BE2C (cell line): ENCODE measurements around the gene CCDC92.

Experiments used
- DNase-seq: peaks from one replicate; pipeline ENCODE4 v3.0.0-alpha.2; 2020
- H3K27me3 ChIP-seq: fragments of 250-450 bp; sonication (Bioruptor Pico); 2 replicates; pipeline ENCODE4 v1.5.1; 2020; ENCODE audit warnings: mild to moderate bottlenecking
- H3K36me3 ChIP-seq: fragments of 250-450 bp; sonication (Bioruptor Pico); 2 replicates; pipeline ENCODE4 v1.5.1; 2020; ENCODE audit warnings: mild to moderate bottlenecking
- H3K4me1 ChIP-seq: fragments of 250-450 bp; sonication (Bioruptor Pico); 2 replicates; pipeline ENCODE4 v1.5.1; 2020
- H3K4me3 ChIP-seq: 2 replicates; pipeline ENCODE4 v1.5.1; 2011; ENCODE audit warnings: low read depth, low read length
- H3K9me3 ChIP-seq: fragments of 250-450 bp; sonication (Bioruptor Pico); 2 replicates; pipeline ENCODE4 v1.5.1; 2020
- TF ChIP-seq, protein P1 (sequence below): IDR thresholded peaks from 2 replicates; pipeline ENCODE4 v1.5.1; 2012; ENCODE audit warnings: mild to moderate bottlenecking, low read depth, low read length

CCDC92 gene

DNA sequence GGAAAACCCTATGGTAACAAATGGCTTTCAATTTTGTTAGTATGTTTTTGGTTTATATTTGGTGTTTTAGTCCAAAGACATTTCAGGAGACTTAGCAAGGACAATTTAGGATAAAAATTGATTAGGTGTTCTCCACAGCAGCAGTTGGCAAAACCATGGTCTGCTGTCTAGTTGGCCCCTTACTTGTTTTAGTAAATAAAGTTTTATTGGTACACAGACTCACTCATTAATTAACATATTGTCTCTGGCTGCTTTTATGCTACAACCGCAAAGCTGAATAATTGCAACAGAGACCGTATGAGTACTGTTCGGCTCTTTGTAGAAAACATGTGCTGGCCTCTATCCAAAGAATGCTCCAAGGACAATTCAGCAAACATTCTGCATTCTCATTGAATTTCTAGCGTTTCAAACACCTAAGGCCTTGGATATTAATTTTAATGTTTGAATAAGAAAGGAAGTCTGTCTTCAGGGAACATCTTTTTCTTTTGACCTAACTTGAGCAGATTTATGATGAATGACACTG, 77.7 kb downstream of the CCDC92 start:
- no peak for DNase-seq
- no peak overlapping the region for H3K4me3 ChIP-seq
- no peaks in the 10 kb centered on the region for H3K4me1 ChIP-seq
- H3K27me3 ChIP-seq: no peaks in the 10 kb centered on the region
- H3K36me3 ChIP-seq: no peaks in the 10 kb centered on the region
- no peaks in the 10 kb centered on the region; the same call in 1 of the 2 replicates for H3K9me3 ChIP-seq
- TF ChIP-seq, protein P1, sequence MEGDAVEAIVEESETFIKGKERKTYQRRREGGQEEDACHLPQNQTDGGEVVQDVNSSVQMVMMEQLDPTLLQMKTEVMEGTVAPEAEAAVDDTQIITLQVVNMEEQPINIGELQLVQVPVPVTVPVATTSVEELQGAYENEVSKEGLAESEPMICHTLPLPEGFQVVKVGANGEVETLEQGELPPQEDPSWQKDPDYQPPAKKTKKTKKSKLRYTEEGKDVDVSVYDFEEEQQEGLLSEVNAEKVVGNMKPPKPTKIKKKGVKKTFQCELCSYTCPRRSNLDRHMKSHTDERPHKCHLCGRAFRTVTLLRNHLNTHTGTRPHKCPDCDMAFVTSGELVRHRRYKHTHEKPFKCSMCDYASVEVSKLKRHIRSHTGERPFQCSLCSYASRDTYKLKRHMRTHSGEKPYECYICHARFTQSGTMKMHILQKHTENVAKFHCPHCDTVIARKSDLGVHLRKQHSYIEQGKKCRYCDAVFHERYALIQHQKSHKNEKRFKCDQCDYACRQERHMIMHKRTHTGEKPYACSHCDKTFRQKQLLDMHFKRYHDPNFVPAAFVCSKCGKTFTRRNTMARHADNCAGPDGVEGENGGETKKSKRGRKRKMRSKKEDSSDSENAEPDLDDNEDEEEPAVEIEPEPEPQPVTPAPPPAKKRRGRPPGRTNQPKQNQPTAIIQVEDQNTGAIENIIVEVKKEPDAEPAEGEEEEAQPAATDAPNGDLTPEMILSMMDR: no peak

DNA sequence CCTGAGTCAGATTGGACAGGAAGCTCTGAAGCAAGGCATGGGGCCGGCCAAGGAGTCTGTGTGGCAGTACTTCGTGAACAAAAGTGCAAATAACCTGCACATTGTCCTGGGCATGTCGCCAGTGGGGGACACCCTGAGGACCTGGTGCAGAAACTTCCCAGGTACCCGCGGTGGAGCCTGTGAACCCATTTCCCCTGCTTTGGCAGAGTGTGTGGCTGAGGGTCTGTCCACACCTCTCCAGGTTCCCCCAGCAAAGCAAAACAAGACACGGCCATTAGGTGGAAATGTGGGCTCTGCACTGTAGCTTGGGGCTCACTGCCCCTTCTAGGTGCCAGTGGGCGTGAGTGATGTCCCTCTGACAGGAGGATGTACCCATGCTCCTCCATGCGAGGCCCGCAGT, 79.4 kb downstream of the CCDC92 start:
- TF ChIP-seq, protein P1: no peak
- Histone ChIP-seq H3K4me3 (no peak overlapping the region), H3K27me3 (no peaks in the 10 kb centered on the region), H3K9me3 (no peaks in the 10 kb centered on the region; the same call in 1 of the 2 replicates), H3K36me3 (no peaks in the 10 kb centered on the region), H3K4me1 (no peaks in the 10 kb centered on the region)
- DNase-seq: no peak

DNA sequence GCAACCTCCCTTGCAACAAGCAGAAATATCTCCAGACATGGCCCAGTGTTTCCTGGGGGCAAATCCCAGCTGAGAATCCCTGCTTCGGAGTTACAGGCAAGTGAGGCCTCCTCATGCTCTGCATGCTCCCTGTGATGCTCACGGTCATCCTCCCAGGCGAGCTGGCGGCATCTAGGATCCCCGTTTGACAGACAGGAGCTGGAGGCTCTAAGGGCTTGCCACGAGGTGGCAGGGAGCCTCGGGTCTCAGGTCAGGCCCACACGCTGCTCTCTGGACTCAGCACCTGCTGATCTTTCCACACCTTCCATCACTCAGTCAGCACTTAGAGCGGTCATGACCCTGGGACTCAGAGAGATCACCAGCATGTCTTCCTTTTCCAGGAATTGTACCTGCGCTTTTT, 79.8 kb downstream of the CCDC92 start:
- TF ChIP-seq, protein P1: no peak
- DNase-seq: no peak
- no peaks in the 10 kb centered on the region; the same call in 1 of the 2 replicates for H3K9me3 ChIP-seq

DNA sequence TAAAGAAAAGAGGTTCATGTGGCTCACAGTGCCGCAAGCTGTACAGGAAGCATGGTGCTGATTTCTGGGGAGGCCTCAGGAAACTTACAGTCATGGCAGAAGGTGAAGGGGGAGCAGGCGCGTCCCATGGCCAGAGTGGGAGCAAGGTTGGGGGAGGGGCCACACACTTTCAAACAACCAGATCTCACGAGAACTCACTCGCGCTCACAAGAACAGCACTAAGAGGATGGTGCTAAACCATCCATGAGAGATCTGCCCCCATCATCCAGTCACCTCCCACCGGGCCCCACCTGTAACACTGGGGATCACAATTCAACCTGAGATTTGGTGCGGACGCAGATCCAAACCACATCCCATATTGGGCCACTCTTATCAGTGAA, 80.5 kb downstream of the CCDC92 start:
- no peak overlapping the region for H3K4me3 ChIP-seq
- H3K36me3 ChIP-seq: no peaks in the 10 kb centered on the region
- H3K9me3 ChIP-seq: no peaks in the 10 kb centered on the region; the same call in 1 of the 2 replicates
- no peaks in the 10 kb centered on the region for H3K4me1 ChIP-seq
- no peaks in the 10 kb centered on the region for H3K27me3 ChIP-seq
- DNase-seq: no peak
- TF ChIP-seq, protein P1: no peak

More for the DNA sequence above, 79.8 kb downstream of the CCDC92 start:
- H3K27me3 ChIP-seq: no peaks in the 10 kb centered on the region
- no peaks in the 10 kb centered on the region for H3K36me3 ChIP-seq
- no peak overlapping the region for H3K4me3 ChIP-seq
- H3K4me1 ChIP-seq: no peaks in the 10 kb centered on the region

DNA sequence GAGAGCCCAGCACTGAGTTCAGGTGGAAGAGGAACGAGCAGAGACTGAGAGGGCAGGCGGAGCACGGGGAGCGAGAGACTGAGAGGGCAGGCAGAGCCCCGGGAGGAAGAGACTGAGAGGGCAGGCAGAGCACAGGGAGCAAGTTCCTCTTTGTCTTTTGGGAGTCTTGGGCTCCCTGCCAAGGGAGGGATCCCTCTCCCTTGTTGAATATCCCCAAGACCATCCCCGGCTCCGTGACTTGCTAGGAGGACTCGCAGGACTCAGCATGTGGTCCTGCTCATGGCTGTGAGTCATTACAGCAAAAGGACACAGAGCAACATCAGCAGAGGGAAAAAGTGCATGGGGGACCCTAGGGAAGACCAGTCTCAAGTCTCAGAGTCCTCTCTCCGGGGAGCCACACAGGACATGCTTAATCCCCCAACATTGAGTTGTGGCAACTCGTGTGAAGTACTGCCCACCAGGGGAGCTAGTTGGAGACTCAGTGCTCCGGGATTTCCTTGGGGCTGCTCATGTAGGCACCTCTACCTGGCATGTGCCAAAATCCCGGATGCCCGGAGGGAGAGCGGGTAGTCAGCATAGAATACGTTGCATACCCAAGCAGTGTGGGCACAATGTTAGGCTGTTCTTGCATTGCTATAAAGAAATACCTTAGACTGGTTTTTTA, 81.0 kb downstream of the CCDC92 start:
- no peaks in the 10 kb centered on the region for H3K4me1 ChIP-seq
- no peaks in the 10 kb centered on the region for H3K36me3 ChIP-seq
- TF ChIP-seq, protein P1: no peak
- DNase-seq: no peak
- H3K27me3 ChIP-seq: no peaks in the 10 kb centered on the region
- H3K9me3 ChIP-seq: no peaks in the 10 kb centered on the region; the same call in 1 of the 2 replicates
- no peak overlapping the region for H3K4me3 ChIP-seq

DNA sequence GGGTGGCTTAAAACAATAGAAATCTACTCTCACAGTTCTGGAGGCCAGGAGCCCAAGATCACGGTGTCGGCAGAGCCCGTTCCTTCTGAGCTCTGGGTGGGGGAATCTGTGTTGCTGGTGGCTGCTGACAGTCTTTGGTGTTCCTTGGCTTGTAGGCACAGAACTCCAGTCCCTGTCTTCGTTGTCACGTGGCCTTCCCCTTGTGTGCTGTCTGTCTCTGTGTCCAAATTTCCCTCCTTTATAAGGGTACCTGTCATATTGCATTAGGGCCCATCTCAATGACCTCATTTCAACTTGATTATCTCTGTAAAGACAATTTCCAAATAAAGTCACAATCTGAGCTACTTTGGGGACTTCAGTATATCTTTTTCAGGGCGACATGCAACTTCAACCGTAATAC, 81.6 kb downstream of the CCDC92 start:
- DNase-seq: no peak
- Histone ChIP-seq H3K9me3 (no peaks in the 10 kb centered on the region; the same call in 1 of the 2 replicates), H3K4me1 (no peaks in the 10 kb centered on the region), H3K36me3 (no peaks in the 10 kb centered on the region), H3K27me3 (no peaks in the 10 kb centered on the region), H3K4me3 (no peak overlapping the region)
- TF ChIP-seq, protein P1: no peak
